GM12878 (cell line): ENCODE data around the gene SEMA7A. TPM values are rescaled to one million over a fixed set of nuclear protein-coding genes. Genes with fewer than 3 reads are reported as not detected.

Source experiments
- CBFB ChIP-seq: IDR thresholded peaks from 2 replicates; pipeline ENCODE4 v1.6.1; 2016; ENCODE audit warnings: antibody characterized with exemption, low read depth
- CBX3 ChIP-seq: fragments of 200-600 bp; sonication (generic); IDR thresholded peaks from 2 replicates; pipeline ENCODE4 v1.6.1; 2016; ENCODE audit warnings: low read depth, borderline replicate concordance
- GATAD2B ChIP-seq: fragments of 450-650 bp; conservative IDR thresholded peaks from 2 replicates; pipeline ENCODE4 v1.6.1; 2017; ENCODE audit warnings: low read depth, mild to moderate bottlenecking, moderate library complexity
- HCFC1 ChIP-seq: fragments of 150-350 bp; IDR thresholded peaks from 2 replicates; pipeline ENCODE4 v1.6.1; 2014; ENCODE audit warnings: low read length
- HDAC6 ChIP-seq: fragments of 200-600 bp; sonication (generic); IDR thresholded peaks from one replicate; pipeline ENCODE4 v1.8.0; 2017; ENCODE audit warnings: antibody characterized with exemption; ENCODE audit not compliant: unreplicated experiment
- HSF1 ChIP-seq: fragments of 150-350 bp; IDR thresholded peaks from 2 replicates; pipeline ENCODE4 v1.6.1; 2014; ENCODE audit warnings: mild to moderate bottlenecking, low read depth, low read length
- IRF5 ChIP-seq: fragments of 450-650 bp; IDR thresholded peaks from 2 replicates; pipeline ENCODE4 v1.6.1; 2017; ENCODE audit warnings: borderline replicate concordance
- KAT2A ChIP-seq: conservative IDR thresholded peaks from 2 replicates; pipeline ENCODE4 v1.6.1; 2011; ENCODE audit warnings: low read depth, low read length; ENCODE audit not compliant: control insufficient read depth
- MLLT1 ChIP-seq: fragments of 450-650 bp; IDR thresholded peaks from 2 replicates; pipeline ENCODE4 v1.6.1; 2016; ENCODE audit warnings: mild to moderate bottlenecking
- NFYB ChIP-seq: IDR thresholded peaks from 2 replicates; pipeline ENCODE4 v1.6.1; 2011; ENCODE audit warnings: low read depth, mild to moderate bottlenecking, low read length, improper control_type of control experiment, moderate library complexity; ENCODE audit not compliant: insufficient read depth
- POLR2AphosphoS5 ChIP-seq: IDR thresholded peaks from 2 replicates; pipeline ENCODE4 v1.6.1; 2011; ENCODE audit warnings: mild to moderate bottlenecking, low read length, inconsistent platforms
- RCOR1 ChIP-seq: conservative IDR thresholded peaks from 2 replicates; pipeline ENCODE4 v1.6.1; 2012; ENCODE audit warnings: low read depth, low read length, improper control_type of control experiment
- RELA ChIP-seq: fragments of 450-650 bp; IDR thresholded peaks from 2 replicates; pipeline ENCODE4 v1.8.0; 2014; ENCODE audit warnings: borderline replicate concordance; ENCODE audit not compliant: partially characterized antibody
- SKIL ChIP-seq: fragments of 450-650 bp; IDR thresholded peaks from 2 replicates; pipeline ENCODE4 v1.6.1; 2017; ENCODE audit warnings: mild to moderate bottlenecking, low read depth, inconsistent platforms; ENCODE audit not compliant: poor library complexity, severe bottlenecking
- STAT3 ChIP-seq: IDR thresholded peaks from 2 replicates; pipeline ENCODE4 v1.6.1; 2011; ENCODE audit warnings: low read depth, low read length, improper control_type of control experiment
- YY1 ChIP-seq: IDR thresholded peaks from 2 replicates; pipeline ENCODE4 v1.6.1; 2011; ENCODE audit warnings: low read depth, mild to moderate bottlenecking, low read length
- ZBTB40 ChIP-seq: fragments of 450-650 bp; IDR thresholded peaks from 2 replicates; pipeline ENCODE4 v1.6.1; 2016; ENCODE audit warnings: mild to moderate bottlenecking, moderate library complexity, borderline replicate concordance
- ZNF622 ChIP-seq: fragments of 450-650 bp; IDR thresholded peaks from 2 replicates; pipeline ENCODE4 v1.6.1; 2017; ENCODE audit warnings: mild to moderate bottlenecking, inconsistent platforms
- polyA plus RNA-seq, 11 experiments: library from polyadenylated mRNA; depleted of rRNA in 4 of 11; unstranded in 6 of 11; stranded (reverse) in 5 of 11; fragments of >200 nt; fragmentation: Nextera tagmentation in 4 of 11; fragmentation: Illumina TruSeq in 1 of 11; extraction: Ambion mirVana in 4 of 11; extraction: Trizol in 1 of 11; gene quantifications; 1 replicate in 1 of 11; 2 replicates in 10 of 11; pipeline versions ENCODE4 v1.2.1 to v1.2.3, GENCODE V29; 2011 to 2016; ENCODE audit warnings: inconsistent platforms in 2 of 11, missing spikeins in 2 of 11, low read depth in 1 of 11
- total RNA-seq, 4 experiments: library from RNA; depleted of rRNA in 3 of 4; stranded (reverse); fragments of >200 nt in 3 of 4; fragmentation: Illumina TruSeq in 1 of 4; extraction: Trizol in 1 of 4; gene quantifications; 2 replicates each; pipeline versions ENCODE4 v1.2.1 to v1.2.3, GENCODE V29; 2013 to 2021

Gene SEMA7A
- total and polyA plus RNA-seq, 10 of the 15 experiments (the other 5 are each of a cell fraction or from before 2014, with no cell fraction given), result 0.08 to 112 (median 53.5) TPM

- TF ChIP-seq ZBTB40, result no peak
- 0 out of 2 replicates have a peak, but pooled peaks have one; percentile 14 for TF ChIP-seq MLLT1
- peak; percentile 58 for TF ChIP-seq NFYB
- no peak for TF ChIP-seq HSF1
- TF ChIP-seq SKIL, result no peak
- no peak for TF ChIP-seq STAT3
- TF ChIP-seq RCOR1, result 0 out of 2 replicates have a peak, but pooled peaks have one; percentile 14
- TF ChIP-seq GATAD2B, result peak; percentile 92; the same call in 1 of the 2 replicates
- no peak for TF ChIP-seq ZNF622
- no peak for TF ChIP-seq CBX3
- peak; percentile 84 for TF ChIP-seq POLR2AphosphoS5
- no peak for TF ChIP-seq HCFC1
- TF ChIP-seq HDAC6, result no peak
- TF ChIP-seq YY1, result no peak; the same call in 1 of the 2 replicates
- peak; percentile 89 for TF ChIP-seq CBFB
- peak; percentile 49 for TF ChIP-seq RELA
- TF ChIP-seq IRF5, result no peak
- TF ChIP-seq KAT2A, result no peak
Measured at GRCh38 chr15:74399511-74400312, 34.0 kb downstream of the SEMA7A start (continued).
